ENCODE results near the gene STEAP1.

Gene STEAP1

GRCh38 chr7:90213521-90213920, 59.3 kb downstream of the STEAP1 start:
- no peak for DNase-seq

Measured in retina (tissue), 1 donor.